Stimulated activated CD8-positive, alpha-beta memory T cell treated with anti-CD3 and anti-CD28 coated beads, Interleukin-15, amount 100 ng/mL, for 48 hours (primary cell): Measurements from ENCODE around the gene LRRC43.
A peak's percentile ranks its signal among the peaks of the same experiment; 100 is the strongest.
"Not testable (repeated sequence)": the region's sequence is repeated elsewhere in the genome, so short reads cannot be mapped to it uniquely, and the experiment has no call there.

Experiments used
- DNase-seq, 2 donors: peaks; one replicate each; pipeline ENCODE4 v3.0.0-alpha.2; 2020; ENCODE audit warnings: low read depth in 2 of 2

The LRRC43 gene

DNA sequence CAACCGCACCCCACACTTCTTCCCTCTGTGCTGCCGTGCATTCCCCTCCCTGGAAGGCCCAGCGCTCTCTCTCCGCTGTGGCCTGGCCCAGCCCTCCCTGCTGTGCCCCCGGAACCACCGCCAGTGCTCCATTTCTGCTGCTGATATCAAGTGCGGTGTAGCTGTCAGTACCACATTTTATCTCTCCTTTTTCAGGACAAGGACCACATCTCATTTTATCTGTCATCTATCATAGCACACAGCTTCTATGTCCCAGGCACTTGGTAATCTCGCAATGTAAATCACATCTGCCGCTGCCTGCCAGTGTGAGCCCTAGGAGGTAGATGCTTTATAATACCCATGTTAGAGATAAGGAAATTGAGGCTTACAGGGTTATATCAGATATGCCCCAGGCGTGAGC lies 27.2 kb upstream of the LRRC43 start:
- no peak for DNase-seq

DNA sequence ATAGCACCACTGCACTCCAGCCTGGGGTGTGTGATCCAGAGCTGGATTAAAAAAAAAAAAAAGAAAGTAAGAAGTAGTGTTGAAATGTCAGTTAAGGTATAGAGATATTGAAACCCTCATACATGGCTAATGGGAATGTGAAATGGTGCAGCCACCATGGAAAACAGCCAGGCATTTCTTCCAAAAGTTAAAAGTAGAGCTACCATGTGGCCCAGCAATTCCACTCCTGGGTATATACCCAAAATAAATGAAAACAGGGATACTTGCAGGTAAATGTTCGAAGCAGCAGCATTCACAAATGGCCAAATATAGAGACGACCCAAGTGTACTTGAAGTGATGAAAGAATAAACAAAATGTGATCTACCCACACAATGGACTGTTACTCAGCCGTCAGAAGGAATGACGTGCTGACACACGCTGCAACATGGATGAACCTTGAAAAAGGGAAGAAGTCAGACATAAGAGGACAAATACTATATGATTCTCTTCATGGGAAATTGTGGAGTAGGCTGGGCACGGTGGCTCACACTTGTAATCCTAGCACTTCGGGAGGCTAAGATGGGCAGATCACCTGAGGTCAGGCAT lies 24.1 kb upstream of the LRRC43 start:
- no peak for DNase-seq

- no peak for DNase-seq
These were observed 23.0 kb upstream of the LRRC43 start for GRCh38 chr12:122159882-122160281.

DNA sequence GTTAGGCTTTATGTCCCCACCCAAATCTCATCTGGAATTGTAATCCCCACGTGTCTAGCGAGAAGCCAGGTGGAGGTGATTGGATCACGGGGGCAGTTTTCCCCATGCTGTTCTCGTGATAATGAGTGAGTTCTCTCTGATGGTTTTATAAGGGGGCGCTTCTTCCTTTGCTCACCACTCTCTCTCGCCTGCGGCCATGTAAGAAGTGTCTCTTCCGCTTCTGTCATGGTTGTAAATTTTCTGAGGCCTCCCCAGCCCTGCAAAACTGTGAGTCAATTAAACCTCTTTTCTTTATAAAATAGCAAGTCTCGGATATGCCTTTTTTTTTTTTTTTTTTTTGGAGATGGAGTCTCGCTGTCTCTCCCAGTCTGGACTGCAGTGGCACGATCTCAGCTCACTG lies 22.2 kb upstream of the LRRC43 start:
- no peak for DNase-seq

GRCh38 chr12:122161682-122162081 lies 21.2 kb upstream of the LRRC43 start:
- DNase-seq, result no peak

DNA sequence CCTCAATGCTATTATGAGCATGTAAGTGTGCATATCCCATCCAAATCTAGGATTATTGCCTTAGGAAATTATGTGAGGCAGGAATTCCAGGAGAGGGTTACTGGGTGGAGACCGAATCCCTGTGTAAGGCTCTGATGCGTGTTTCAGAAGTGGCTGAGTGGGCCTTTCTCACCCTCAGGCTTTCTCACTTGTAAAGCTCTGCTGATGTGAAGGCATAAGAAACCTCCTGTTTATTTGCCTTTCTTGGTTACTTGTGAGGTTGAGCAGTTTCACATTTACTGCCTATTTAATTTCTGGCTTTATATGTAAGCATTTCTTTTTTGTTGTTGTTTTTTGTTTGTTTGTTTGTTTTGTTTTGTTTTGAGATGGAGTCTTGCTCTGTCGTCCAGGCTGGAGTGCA lies 19.9 kb upstream of the LRRC43 start:
- DNase-seq, result no peak

GRCh38 chr12:122166422-122167349 lies 16.2 kb upstream of the LRRC43 start:
- peak; percentile 43 to 72 for DNase-seq

DNA sequence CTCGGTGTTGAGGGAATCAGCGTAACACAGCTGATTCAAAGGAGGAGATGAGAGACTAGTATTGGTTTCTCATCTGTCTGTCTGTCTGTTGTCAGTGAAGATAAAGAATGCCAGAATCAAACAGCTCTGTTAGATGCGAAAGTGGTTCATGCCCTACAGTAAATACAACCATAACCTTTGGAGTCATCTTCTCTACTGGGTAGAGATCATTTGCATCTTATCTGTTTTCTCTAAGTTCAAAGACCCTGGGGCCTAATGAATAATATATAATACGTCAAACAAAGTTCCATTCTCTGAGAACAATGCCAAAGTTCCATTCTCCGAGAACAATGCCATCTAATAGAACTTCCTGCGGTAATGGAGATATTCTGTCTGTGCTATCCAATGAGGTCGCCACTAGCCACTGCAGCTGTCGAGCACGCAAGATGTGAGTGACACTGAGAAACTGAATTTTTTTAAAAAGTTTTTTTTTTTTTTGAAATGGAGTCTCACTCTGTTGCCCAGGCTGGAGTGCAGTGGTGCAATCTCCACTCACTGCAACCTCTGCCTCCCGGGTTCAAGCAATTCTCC lies 15.5 kb upstream of the LRRC43 start:
- DNase-seq, result no peak

DNA sequence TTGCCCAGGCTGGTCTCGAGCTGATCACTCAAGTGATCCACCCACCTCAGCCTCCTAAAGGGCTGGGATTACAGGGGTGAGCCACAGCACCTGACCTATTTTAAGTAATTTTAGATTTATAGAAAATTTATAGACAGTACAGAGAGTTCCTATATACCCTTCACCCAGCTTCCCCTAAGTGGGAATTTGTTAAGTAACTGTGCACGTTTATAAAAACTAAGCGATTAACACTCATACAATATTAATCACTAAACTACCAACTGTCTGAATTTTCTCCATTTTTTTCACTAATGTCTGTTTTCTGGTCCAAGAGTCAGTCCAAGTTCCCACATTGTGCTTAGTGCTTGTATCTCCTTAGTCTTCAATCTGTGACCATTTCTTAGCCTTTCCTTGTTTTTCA lies 14.4 kb upstream of the LRRC43 start:
- DNase-seq, result no peak

GRCh38 chr12:122171399-122171798 lies 11.5 kb upstream of the LRRC43 start:
- DNase-seq, result no peak

DNA sequence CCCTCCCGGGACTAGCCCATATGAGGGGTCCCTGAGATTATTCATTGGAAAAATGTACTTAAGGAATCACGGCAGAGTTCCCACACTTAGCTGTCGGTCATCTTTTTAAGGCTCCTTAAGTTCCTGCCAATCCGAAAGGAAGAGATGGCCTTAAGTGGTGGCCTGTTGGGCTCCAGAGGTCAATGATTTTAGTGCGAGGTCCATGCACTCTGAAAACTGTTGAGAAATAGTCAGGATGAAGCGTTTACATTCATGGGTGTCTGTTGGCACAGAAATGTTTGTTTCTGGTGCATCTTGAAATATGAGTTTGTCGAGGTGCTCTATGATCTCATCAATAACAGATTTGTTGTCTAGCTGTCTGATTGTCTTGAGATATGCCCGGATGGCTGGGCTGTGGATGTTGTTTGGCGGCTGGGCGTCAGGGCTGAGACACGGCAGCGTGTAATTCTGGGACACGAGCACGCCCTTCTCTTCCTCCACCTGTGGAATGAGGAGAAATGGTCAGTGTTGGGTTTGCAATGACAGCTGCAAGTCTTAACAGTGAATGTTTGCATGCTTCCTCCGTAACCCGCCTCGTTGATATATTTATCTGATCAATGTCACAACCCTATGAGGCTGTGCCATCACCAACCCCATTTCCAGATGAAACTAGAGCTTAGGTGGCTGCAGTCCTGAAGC lies 10.5 kb upstream of the LRRC43 start:
- DNase-seq, result no peak

- DNase-seq, result peak in 1 of 2 donors; percentile 57
These were observed 8.6 kb upstream of the LRRC43 start, which contains the start of gene IL31 for GRCh38 chr12:122174155-122174845. Gene IL31 (minus strand): TSS chr12:122174221. CDS start chr12:122174172, 49 bp downstream.

DNA sequence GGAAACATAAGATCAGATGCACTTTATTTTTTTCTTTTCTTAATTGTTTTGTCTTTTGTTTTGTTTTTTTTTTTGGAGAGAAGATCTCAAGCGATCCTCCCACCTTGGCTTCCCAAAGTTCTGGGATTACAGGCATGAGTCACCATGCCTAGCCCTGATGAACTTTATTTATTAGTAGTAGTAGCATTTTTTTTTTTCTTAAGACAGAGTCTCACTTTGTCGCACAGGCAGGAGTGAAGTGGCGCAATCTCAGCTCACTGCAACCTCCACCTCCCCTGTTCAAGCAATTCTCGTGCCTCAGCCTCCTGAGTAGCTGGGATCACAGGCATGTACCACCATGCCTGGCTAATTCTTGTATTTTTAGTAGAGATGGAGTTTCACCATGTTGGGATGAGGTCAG lies 6.5 kb upstream of the LRRC43 start:
- DNase-seq, result not testable (repeated sequence)

GRCh38 chr12:122183588-122183940 lies 641 bp downstream of the LRRC43 start:
- DNase-seq, result no peak

DNA sequence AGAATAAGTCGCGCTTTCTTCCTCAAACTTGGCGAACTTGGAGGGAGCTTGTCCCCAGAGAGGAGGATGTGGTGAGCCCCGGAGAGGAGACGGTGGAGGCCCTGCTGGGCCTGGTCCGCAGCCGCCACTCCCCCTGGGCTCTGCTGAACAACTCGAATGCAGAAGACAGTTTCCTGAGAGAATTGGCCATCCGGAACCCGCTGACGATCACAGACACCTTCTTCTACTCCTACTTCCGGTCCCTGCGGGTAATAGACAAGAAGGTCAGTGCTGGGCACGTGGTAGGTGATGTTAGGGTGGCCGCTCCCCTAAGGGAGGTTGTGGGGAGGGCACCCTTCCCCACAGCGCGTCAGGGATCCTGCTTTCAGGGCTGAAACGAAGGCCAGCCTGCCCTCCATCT lies 1.6 kb downstream of the LRRC43 start:
- no peak for DNase-seq

DNA sequence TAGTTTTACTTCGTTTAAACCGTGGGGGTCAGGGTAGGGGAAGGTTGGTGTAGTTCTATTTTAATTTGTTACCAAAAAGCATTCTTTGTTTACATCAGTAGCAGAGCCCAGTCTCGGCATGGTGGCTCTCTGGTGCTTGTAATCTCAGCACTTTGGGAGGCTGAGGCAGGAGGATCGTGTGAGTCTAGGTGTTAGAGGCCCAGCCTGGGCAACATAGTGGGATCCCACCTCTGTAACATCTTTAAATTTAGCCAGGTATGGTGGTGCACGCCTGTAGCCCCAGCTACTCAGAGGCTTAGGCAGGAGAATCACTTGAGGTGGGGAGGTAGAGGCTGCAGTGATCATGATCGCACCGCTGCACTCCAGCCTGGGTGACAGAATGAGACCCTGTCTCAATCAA lies 2.2 kb downstream of the LRRC43 start:
- DNase-seq, result no peak

DNA sequence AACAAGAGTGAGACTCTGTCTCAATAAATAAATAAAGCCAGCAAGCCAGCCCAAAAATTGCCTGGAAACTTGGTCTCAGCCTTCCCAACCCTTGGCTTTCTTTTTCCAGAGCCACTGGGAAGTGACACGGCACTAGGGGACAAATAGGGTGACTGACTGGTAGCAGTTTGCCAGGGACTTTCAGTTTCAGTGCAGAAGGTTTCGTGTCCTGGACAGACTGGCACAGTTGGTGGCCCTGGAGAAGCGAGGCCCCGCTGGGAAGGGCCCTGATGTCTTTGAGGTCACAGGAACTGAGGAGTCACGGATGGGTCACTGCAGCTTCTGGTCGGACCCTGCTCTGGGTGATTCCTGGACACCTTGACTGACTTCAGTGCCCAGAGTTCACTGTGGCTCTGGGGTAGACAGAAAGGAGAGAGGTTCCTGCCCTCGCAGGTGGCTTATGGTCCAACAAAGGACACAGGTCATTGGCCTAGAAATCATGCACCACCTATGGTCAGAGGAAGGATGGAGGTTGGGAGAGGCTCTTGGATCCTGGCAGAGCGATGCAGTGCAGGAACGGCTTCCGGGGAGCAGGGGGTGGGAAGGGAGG lies 2.7 kb downstream of the LRRC43 start:
- DNase-seq, result no peak

DNA sequence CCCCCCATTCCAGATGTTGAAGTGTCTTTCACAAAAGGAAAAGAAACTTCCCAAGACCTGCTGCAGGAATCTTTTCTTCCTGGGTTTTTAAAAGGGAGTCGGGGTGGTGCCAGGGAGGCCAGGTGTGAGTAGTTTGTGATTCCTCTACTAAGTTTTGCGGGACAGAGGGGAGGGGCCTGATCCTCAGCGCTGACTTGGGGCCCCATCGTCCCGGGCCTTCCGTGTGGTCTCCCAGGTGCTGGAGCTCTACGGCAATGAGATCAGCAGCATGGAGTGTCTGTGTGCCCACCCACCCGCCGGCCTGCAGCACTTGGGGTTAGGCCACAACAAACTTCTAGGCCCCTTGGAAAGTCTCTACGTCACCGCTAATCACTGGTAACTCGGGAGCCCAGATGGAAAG lies 4.5 kb downstream of the LRRC43 start:
- DNase-seq, result no peak

DNA sequence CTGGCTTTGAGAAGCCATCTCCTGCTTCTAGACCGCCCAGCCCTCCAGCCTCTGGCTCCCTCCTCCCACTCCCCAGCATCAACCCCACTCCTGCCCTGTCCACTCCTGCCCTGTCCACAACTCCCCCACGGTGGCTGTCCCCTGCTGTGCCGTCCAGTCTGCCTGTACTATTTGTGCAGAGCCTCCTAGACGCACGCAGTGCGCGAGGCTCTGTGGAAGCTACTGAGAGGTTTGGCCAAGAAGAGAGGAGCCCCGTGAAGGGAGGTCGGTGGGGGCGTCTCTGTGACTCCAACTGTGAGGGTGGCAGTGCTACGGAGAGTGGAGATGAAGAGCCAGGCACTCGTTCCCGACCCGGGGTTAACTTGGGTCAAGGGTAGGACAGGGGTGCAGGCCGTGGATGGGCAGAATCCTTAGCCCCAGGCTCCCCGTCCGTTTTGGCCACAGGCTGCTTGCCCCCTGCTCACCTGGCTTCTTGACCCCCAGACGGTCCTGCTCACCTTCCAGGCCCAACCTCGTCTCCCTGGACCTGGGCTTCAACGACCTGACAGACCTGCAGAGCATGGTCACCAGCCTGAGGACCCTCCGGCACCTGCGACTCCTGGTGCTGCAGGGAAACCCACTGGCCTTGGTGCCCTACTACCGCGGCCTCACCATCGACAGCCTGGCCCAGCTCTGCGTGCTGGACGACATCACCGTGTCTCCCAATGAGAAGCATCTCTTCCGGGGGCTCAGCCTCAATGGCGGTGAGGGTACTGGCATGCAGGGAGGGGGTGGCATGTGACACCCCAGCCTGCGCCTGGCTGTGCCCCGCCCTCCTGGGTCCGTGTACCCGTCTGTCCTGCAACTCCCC lies 6.9 kb downstream of the LRRC43 start:
- DNase-seq, result no peak

- DNase-seq, result peak; percentile 49 to 50
These were observed 8.1 kb downstream of the LRRC43 start for GRCh38 chr12:122190842-122191668.
